Measurements from ENCODE around the gene ADARB2. TPM values are rescaled to one million over a fixed set of nuclear protein-coding genes. Genes with fewer than 3 reads are reported as not detected.

ADARB2 gene
- total and polyA plus RNA-seq, 4 donors = 0.55 to 0.70 (median 0.59) TPM; not detected in 1

- Histone ChIP-seq H3K36me3 (ENCODE audit: control insufficient read depth in 4 of 4, insufficient read depth in 3 of 4, low read depth in 1 of 4, low read length in 3 of 4) (no peaks in the 10 kb centered on the region), H3K4me1 (ENCODE audit: control insufficient read depth in 4 of 4, insufficient read depth in 4 of 4, low read length in 3 of 4) (no peaks in the 10 kb centered on the region), H3K9ac (ENCODE audit: low read depth in 1 of 2, low read length in 2 of 2) (no peak overlapping the region), H3K27ac (ENCODE audit: low read depth in 1 of 2, low read length in 2 of 2) (no peak overlapping the region), H3K4me3 (ENCODE audit: low read depth in 1 of 3, low read length in 3 of 3) (no peak overlapping the region), H3K9me3 (ENCODE audit: control insufficient read depth in 4 of 4, low read length in 3 of 4) (no peaks in the 10 kb centered on the region), H3K27me3 (ENCODE audit: control insufficient read depth in 4 of 4, insufficient read depth in 4 of 4, low read length in 3 of 4) (no peaks in the 10 kb centered on the region)
- 83% methylated on average over 29 of the region's 29 CpGs for WGBS
- DNase-seq (ENCODE audit: low spot score) = no peak
- TF ChIP-seq HNF4A (conservative IDR thresholded peaks at IDR 0.05) (no peak), SP1 (IDR thresholded peaks at IDR 0.05) (no peak), REST (IDR thresholded peaks at IDR 0.05) (no peak), YY1 (IDR thresholded peaks at IDR 0.05) (no peak), FOXA1 (IDR thresholded peaks at IDR 0.05) (no peak), NR2F2 (IDR thresholded peaks at IDR 0.05) (no peak), CTCF (IDR thresholded peaks at IDR 0.05; ENCODE audit: low read depth, low read length, missing input control) (no peak), ZBTB33 (IDR thresholded peaks at IDR 0.05) (no peak), ATF3 (IDR thresholded peaks at IDR 0.05) (no peak), RXRA (IDR thresholded peaks at IDR 0.05) (no peak), GABPA (IDR thresholded peaks at IDR 0.05 in 1 of 2, conservative IDR thresholded peaks at IDR 0.05 in 1 of 2) (no peak)
Observed at GRCh38 chr10:1567742-1568495, 169.4 kb downstream of the ADARB2 start.

- Histone ChIP-seq H3K36me3 (ENCODE audit: control insufficient read depth in 4 of 4, insufficient read depth in 3 of 4, low read depth in 1 of 4, low read length in 3 of 4) (no peaks in the 10 kb centered on the region), H3K27ac (ENCODE audit: low read depth in 1 of 2, low read length in 2 of 2) (no peak overlapping the region), H3K27me3 (ENCODE audit: control insufficient read depth in 4 of 4, insufficient read depth in 4 of 4, low read length in 3 of 4) (no peaks in the 10 kb centered on the region), H3K9me3 (ENCODE audit: control insufficient read depth in 4 of 4, low read length in 3 of 4) (no peaks in the 10 kb centered on the region), H3K4me3 (ENCODE audit: low read depth in 1 of 3, low read length in 3 of 3) (no peak overlapping the region), H3K4me1 (ENCODE audit: control insufficient read depth in 4 of 4, insufficient read depth in 4 of 4, low read length in 3 of 4) (no peaks in the 10 kb centered on the region), H3K9ac (ENCODE audit: low read depth in 1 of 2, low read length in 2 of 2) (no peak overlapping the region)
- WGBS = 75% methylated on average over 7 of the region's 7 CpGs
- no peak for DNase-seq (ENCODE audit: low spot score)
- TF ChIP-seq TAF1 (conservative IDR thresholded peaks at IDR 0.05) (no peak), YY1 (IDR thresholded peaks at IDR 0.05) (no peak), REST (IDR thresholded peaks at IDR 0.05) (no peak), ATF3 (IDR thresholded peaks at IDR 0.05) (no peak), ZBTB33 (IDR thresholded peaks at IDR 0.05) (no peak), FOXA2 (IDR thresholded peaks at IDR 0.05) (no peak), CTCF (IDR thresholded peaks at IDR 0.05; ENCODE audit: low read depth, low read length, missing input control) (no peak), HNF4A (conservative IDR thresholded peaks at IDR 0.05) (no peak), RXRA (IDR thresholded peaks at IDR 0.05) (no peak)
Observed at GRCh38 chr10:1567152-1567551, 170.2 kb downstream of the ADARB2 start.
